Panc1 (cell line): Measurements from ENCODE around the gene OR51A4. TPM values are rescaled to one million over a fixed set of nuclear protein-coding genes. Genes with fewer than 3 reads are reported as not detected.

Experiments
- ATAC-seq: fragments of 200-7000 bp; cut with Tn5 transposase; 2 replicates; pipeline ENCODE4 v1.9.1; 2020; ENCODE audit warnings: mild to moderate bottlenecking, moderate library complexity
- BruUV-seq: library from RNA; stranded (reverse); fragments of 400-500 nt; replicated peaks from 2 replicates; lab custom pipeline; 2021; lab: Mats Ljungman, UMichigan
- CTCF ChIA-PET: fragments of 300-600 bp; sonication (Branson Sonifier 250); formaldehyde crosslinking; loops from one replicate; lab custom pipeline; 2022; ENCODE audit warnings: antibody characterized with exemption; lab: Charles Lee
- POLR2A ChIA-PET: fragments of 300-600 bp; sonication (Branson Sonifier 250); formaldehyde crosslinking; loops from one replicate; lab custom pipeline; 2022; ENCODE audit warnings: antibody characterized with exemption; lab: Charles Lee
- DNase-seq: peaks from one replicate; pipeline ENCODE4 v3.0.0-alpha.2; 2010; ENCODE audit warnings: low read depth, low spot score
- H3K27ac ChIP-seq: 2 replicates; pipeline ENCODE4 v1.5.1; 2011; ENCODE audit warnings: mild to moderate bottlenecking, low read length, inconsistent platforms
- H3K27me3 ChIP-seq: fragments of 200-500 bp; sonication (Bioruptor generic); 2 replicates; pipeline ENCODE4 v1.6.0; 2014; ENCODE audit warnings: low read length, inconsistent platforms; ENCODE audit not compliant: control insufficient read depth, insufficient read depth
- H3K36me3 ChIP-seq: fragments of 200-500 bp; sonication (Bioruptor generic); 2 replicates; pipeline ENCODE4 v1.5.1; 2014; ENCODE audit warnings: inconsistent platforms, mild to moderate bottlenecking, low read length, moderate library complexity; ENCODE audit not compliant: control insufficient read depth, insufficient read depth
- H3K4me1 ChIP-seq: 2 replicates; pipeline ENCODE4 v1.5.1; 2011; ENCODE audit warnings: inconsistent platforms, mild to moderate bottlenecking, low read length, moderate library complexity; ENCODE audit not compliant: control insufficient read depth, insufficient read depth
- H3K4me3 ChIP-seq, 2 experiments: 2 replicates each; pipeline ENCODE4 v1.5.1; 2011 to 2012; ENCODE audit warnings: low read depth in 2 of 2, low read length in 2 of 2, mild to moderate bottlenecking in 2 of 2, inconsistent platforms in 1 of 2, moderate library complexity in 1 of 2
- H3K9me3 ChIP-seq: fragments of 200-500 bp; sonication (Bioruptor generic); 2 replicates; pipeline ENCODE4 v1.5.1; 2014; ENCODE audit warnings: low read depth, mild to moderate bottlenecking, inconsistent platforms, low read length, moderate library complexity; ENCODE audit not compliant: control insufficient read depth, insufficient read depth
- CTCF ChIP-seq: fragments of 450-650 bp; IDR thresholded peaks from 2 replicates; pipeline ENCODE4 v1.5.1; 2017; ENCODE audit warnings: mild to moderate bottlenecking
- POLR2AphosphoS5 ChIP-seq: IDR thresholded peaks from 2 replicates; pipeline ENCODE4 v1.6.1; 2012; ENCODE audit warnings: mild to moderate bottlenecking, low read depth, low read length, moderate library complexity
- REST ChIP-seq, 2 experiments: IDR thresholded peaks; 2 replicates each; pipeline ENCODE4 v1.6.1; 2011 to 2012; ENCODE audit warnings: low read depth in 2 of 2, control low read depth in 1 of 2, low read length in 1 of 2, mild to moderate bottlenecking in 1 of 2, moderate library complexity in 1 of 2; ENCODE audit not compliant: insufficient read depth in 1 of 2
- SIN3A ChIP-seq: IDR thresholded peaks from 2 replicates; pipeline ENCODE4 v1.6.1; 2012; ENCODE audit warnings: low read depth, mild to moderate bottlenecking, low read length, moderate library complexity, borderline replicate concordance; ENCODE audit not compliant: insufficient read depth
- TCF7L2 ChIP-seq: IDR thresholded peaks from 2 replicates; pipeline ENCODE4 v1.6.1; 2011; ENCODE audit warnings: mild to moderate bottlenecking, low read depth, low read length, inconsistent platforms
- in situ Hi-C: cut with HindIII; loops from 2 replicates; pipeline ENCODE4 v1.10.0; 2016; ENCODE audit warnings: low sequenced_read_pairs, low pct_unique_long_range_greater_than_20kb
- intact Hi-C: fragments of 100-400 bp; cut with micrococcal nuclease; formaldehyde crosslinking; loops from one replicate; pipeline ENCODE4 v1.10.0; 2022; ENCODE audit not compliant: unreplicated experiment
- total RNA-seq: library from RNA; stranded (reverse); gene quantifications from one replicate; pipeline ENCODE4 v1.2.1, GENCODE V29; 2021; ENCODE audit not compliant: unreplicated experiment

Gene OR51A4
- total RNA-seq, 1 experiment from 2014 or later = not detected

GRCh38 chr11:4936745-4937144 lies 10.7 kb downstream of the OR51A4 start:
- intact Hi-C loops = no loop called here
- no peaks in the 10 kb centered on the region for H3K27me3 ChIP-seq

GRCh38 chr11:4932751-4933150 lies 14.7 kb downstream of the OR51A4 start:
- intact Hi-C loops = no loop called here
- Histone ChIP-seq H3K4me1 (no peaks in the 10 kb centered on the region), H3K9me3 (no peaks in the 10 kb centered on the region), H3K27ac (no peak overlapping the region), H3K36me3 (no peaks in the 10 kb centered on the region), H3K4me3 (no peak overlapping the region), H3K27me3 (no peaks in the 10 kb centered on the region)
- no peak for DNase-seq
- ChIA-PET CTCF (no interaction called here), POLR2A (no interaction called here)
- no peak for ATAC-seq
- in situ Hi-C loops = no loop called here
- TF ChIP-seq CTCF (no peak), TCF7L2 (no peak), POLR2AphosphoS5 (no peak), SIN3A (no peak), REST (IDR thresholded peaks at IDR 0.05; ENCODE audit: insufficient read depth in 1 of 2, low read depth in 2 of 2, low read length in 1 of 2) (no peak)
- no TSS peak for BruUV-seq

More at GRCh38 chr11:4936745-4937144, 10.7 kb downstream of the OR51A4 start:
- in situ Hi-C loops = no loop called here
- Histone ChIP-seq H3K27ac (no peak overlapping the region), H3K9me3 (no peaks in the 10 kb centered on the region), H3K4me3 (no peak overlapping the region), H3K36me3 (no peaks in the 10 kb centered on the region), H3K4me1 (no peaks in the 10 kb centered on the region)
- ChIA-PET CTCF (no interaction called here), POLR2A (no interaction called here)
- no TSS peak for BruUV-seq
- no peak for DNase-seq
- TF ChIP-seq TCF7L2 (no peak), POLR2AphosphoS5 (no peak), SIN3A (no peak), REST (IDR thresholded peaks at IDR 0.05; ENCODE audit: insufficient read depth in 1 of 2, low read depth in 2 of 2, low read length in 1 of 2) (no peak), CTCF (no peak)
- ATAC-seq = no peak
